GM12864 (cell line): ENCODE measurements around the gene HOXA3.

ENCODE experiments used
- DNase-seq: peaks from one replicate; pipeline ENCODE4 v3.0.0-alpha.2; 2011; ENCODE audit warnings: low read depth
- H3K4me3 ChIP-seq: 2 replicates; pipeline ENCODE4 v1.5.1; 2011; ENCODE audit warnings: mild to moderate bottlenecking, low read depth, low read length, control low read depth
- CTCF ChIP-seq: IDR thresholded peaks from 2 replicates; pipeline ENCODE4 v1.5.1; 2011; ENCODE audit warnings: low read depth, mild to moderate bottlenecking, moderate library complexity, low read length, control low read depth, inconsistent platforms; ENCODE audit errors: missing control alignments

The HOXA3 gene

DNA sequence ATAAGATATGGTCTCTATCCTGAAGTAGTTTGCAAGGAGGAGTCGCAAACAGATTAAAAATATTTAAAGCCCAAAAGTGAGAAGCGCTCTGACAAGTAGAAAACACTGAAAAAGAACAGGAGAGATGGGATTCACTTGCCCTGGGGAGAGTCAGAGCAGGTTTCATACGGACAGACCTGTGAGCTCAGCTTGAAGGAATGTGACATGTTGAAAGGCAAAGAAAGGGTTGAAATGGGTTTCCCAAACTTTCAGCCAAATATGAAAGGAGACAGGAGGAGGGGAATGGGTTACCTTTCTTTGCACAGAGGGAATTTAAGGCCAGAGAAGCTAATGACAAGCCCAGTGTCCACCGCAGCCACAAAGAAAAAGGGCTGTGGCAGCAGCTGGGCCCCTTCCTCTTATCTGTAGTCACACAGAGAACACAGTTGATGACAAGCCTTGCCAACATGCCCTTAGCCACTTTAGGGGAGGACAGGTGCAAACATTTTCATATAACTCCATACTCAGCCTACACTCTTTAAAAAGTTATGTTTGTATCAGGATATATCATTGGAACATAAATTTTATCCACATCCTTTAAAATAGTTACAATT, 71.4 kb downstream of the HOXA3 start:
- no peak overlapping the region for H3K4me3 ChIP-seq
- DNase-seq = no peak
- TF ChIP-seq CTCF = no peak

DNA sequence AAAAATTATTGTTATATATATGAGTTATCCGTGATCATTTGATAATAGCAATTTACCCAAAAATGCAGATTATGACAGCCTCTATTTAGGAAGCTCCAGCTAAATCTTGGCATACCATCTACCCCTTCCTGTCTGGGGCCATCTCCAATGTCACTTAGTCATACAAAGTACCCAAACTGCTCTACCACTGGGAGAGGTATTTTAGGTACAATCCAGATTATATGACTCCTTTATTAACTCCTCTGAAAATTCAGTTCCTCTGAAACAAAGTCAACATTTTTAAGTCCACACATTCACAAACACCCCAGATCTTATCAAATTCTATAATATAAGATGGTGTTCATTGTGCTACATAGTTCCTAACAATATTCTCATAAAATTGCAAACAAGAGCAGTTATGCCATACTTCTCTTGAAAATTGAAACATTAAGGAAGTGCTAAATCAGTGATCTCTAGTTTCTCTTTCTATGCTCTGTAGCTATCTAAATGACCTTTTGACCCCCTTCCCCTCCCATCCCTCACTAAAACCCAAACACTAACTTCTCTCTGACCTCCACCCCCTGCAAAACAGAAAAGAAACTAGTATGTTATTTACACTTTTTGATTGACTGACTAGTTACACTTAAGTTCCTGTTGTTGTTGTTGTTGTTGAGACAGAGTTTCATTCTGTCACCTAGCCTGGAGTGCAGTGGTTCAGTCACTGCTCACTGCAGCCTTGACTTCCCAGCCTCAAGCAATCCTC, 73.0 kb downstream of the HOXA3 start:
- no peak overlapping the region for H3K4me3 ChIP-seq
- no peak for DNase-seq
- TF ChIP-seq CTCF = no peak

DNA sequence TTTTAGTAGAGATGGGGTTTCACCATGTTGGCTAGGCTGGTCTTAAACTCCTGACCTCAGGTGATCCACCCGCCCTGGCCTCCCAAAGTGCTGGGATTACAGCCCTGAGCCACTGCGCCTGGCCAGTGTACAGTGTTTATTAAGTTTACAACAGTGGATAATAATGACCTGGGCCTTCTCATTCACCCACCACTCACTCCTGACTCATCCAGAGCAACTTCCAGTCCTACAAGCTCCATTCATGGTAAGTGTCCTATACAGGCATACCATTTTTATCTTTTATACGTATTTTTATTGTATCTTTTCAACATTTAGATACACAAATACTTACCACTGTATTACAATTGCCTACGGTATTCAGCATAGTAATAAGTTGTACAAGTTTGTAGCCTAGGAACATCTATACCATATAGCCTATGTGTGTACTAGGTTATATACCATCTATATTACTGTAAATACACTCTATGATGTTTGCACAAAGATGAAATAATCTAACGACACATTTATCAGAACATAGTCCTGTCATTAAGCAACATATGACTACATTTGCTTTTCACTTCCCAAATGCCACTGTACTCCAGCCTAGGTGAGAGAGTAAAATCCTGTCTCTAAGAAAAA, 73.7 kb downstream of the HOXA3 start:
- H3K4me3 ChIP-seq = no peak overlapping the region
- TF ChIP-seq CTCF = no peak
- DNase-seq = no peak

- H3K4me3 ChIP-seq = no peak overlapping the region
- no peak for TF ChIP-seq CTCF
- no peak for DNase-seq
These were observed 79.3 kb downstream of the HOXA3 start for GRCh38 chr7:27073076-27073475.

GRCh38 chr7:27071622-27072390, 80.6 kb downstream of the HOXA3 start:
- DNase-seq = no peak
- H3K4me3 ChIP-seq = no peak overlapping the region
- TF ChIP-seq CTCF = no peak

DNA sequence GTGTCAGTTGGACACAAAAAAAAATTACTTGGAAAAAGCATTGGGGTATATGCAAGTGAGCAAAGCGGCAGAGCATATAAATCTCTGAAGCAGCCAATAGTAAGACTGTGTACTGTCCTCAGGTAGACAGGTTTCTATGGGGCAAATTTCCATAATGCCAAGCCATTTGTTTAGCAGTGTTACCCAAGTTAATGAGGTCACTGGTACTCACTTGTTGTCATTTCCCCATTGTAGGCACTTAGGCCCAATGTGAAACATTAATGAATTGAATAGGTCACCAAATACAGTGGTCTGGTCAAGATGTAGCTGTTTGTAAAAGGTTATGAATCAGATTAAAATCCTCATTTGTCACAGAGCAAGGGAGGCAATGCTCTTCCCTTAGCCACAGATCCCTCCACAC, 84.1 kb downstream of the HOXA3 start:
- no peak for TF ChIP-seq CTCF
- no peak for DNase-seq
- H3K4me3 ChIP-seq = no peak overlapping the region
